Heart left ventricle (tissue), 16 donors: ENCODE measurements around the gene SFXN4. TPM values are rescaled to one million over a fixed set of nuclear protein-coding genes. Genes with fewer than 3 reads are reported as not detected.

Experiments used
- ATAC-seq, 4 donors: fragments of 200-7000 bp; cut with Tn5 transposase; one replicate each; pipeline ENCODE4 v1.9.1; 2020 to 2022; ENCODE audit warnings: moderate library complexity in 4 of 4, mild to moderate bottlenecking in 3 of 4, moderate number of reproducible peaks in 1 of 4
- DNase-seq, 5 donors: peaks; one replicate each; pipeline ENCODE4 v3.0.0-alpha.2; 2020
- H3K27ac ChIP-seq, 12 donors: fragments of 200-600 bp; sonication (generic) in 4 of 12; one replicate each; pipeline versions ENCODE4 v1.5.0 to v1.8.0; 2016 to 2022; ENCODE audit warnings: mild to moderate bottlenecking in 2 of 12
- H3K27me3 ChIP-seq, 9 donors: fragments of 200-600 bp; sonication (generic) in 2 of 9; one replicate each; pipeline versions ENCODE4 v1.5.1 to v1.8.0; 2016 to 2022; ENCODE audit warnings: mild to moderate bottlenecking in 3 of 9
- H3K36me3 ChIP-seq, 9 donors: fragments of 200-600 bp; sonication (generic) in 2 of 9; one replicate each; pipeline versions ENCODE4 v1.5.0 to v1.8.0; 2018 to 2022; ENCODE audit warnings: mild to moderate bottlenecking in 2 of 9
- H3K4me1 ChIP-seq, 12 donors: fragments of 200-600 bp; sonication (generic) in 4 of 12; one replicate each; pipeline versions ENCODE4 v1.5.0 to v1.8.0; 2016 to 2022; ENCODE audit warnings: mild to moderate bottlenecking in 3 of 12
- H3K4me3 ChIP-seq, 12 donors: fragments of 200-600 bp; sonication (generic) in 4 of 12; one replicate each; pipeline versions ENCODE4 v1.5.0 to v1.8.0; 2017 to 2022; ENCODE audit warnings: mild to moderate bottlenecking in 9 of 12, moderate library complexity in 4 of 12
- H3K9me3 ChIP-seq, 12 donors: fragments of 200-600 bp; sonication (generic) in 4 of 12; one replicate each; pipeline versions ENCODE4 v1.5.0 to v1.8.0; 2016 to 2022; ENCODE audit warnings: mild to moderate bottlenecking in 1 of 12
- CTCF ChIP-seq, 12 donors: fragments of 200-600 bp; sonication (generic) in 4 of 12; IDR thresholded peaks; one replicate each; pipeline versions ENCODE4 v1.5.0 to v1.8.0; 2018 to 2022; ENCODE audit warnings: antibody characterized with exemption in 12 of 12, mild to moderate bottlenecking in 5 of 12
- POLR2A ChIP-seq, 2 donors: fragments of 450-650 bp; IDR thresholded peaks; one replicate each; pipeline ENCODE4 v1.6.1; 2017; ENCODE audit warnings: antibody characterized with exemption in 2 of 2, mild to moderate bottlenecking in 2 of 2, moderate library complexity in 2 of 2
- WGBS, 4 donors: extraction: QIAGEN DNeasy Blood & Tissue Kit in 2 of 4; methylation state at CpG; one replicate each; pipeline versions ENCODE4 v1.1.5 to v1.1.7; 2013 to 2018; 5-methylcytosine and 5-hydroxymethylcytosine counted together
- intact Hi-C, 10 donors: fragments of 100-400 bp; cut with DNase I; formaldehyde crosslinking; loops; one replicate each; pipeline versions ENCODE4 v1.11.1 to v1.14.2; 2022
- long read RNA-seq, 3 donors: library from polyadenylated mRNA; unstranded; transcript quantifications; one replicate each; pipeline ENCODE4 v2.0.0, GENCODE V29; 2020 to 2021
- polyA plus RNA-seq, 2 donors: library from polyadenylated mRNA; stranded (reverse); fragments of 200-250 nt; gene quantifications; one replicate each; pipeline ENCODE4 v1.2.3, GENCODE V29; 2013
- total RNA-seq, 9 donors: library from RNA; depleted of rRNA in 2 of 9; stranded (reverse); fragments of >200 nt in 2 of 9; fragmentation: NEBNext Ultra II Directional in 3 of 9; extraction: Animal tissue kit (Norgen Biotek cat#: 25700) in 3 of 9; gene quantifications; one replicate each; pipeline versions ENCODE4 v1.1.0 to v1.2.4, GENCODE V29; 2016 to 2023
- donor health status: ischemic (EF 13 %, LVEDD 7.1; RV severe dilation, severe dysfunction).
- donor health status: healthy with polysubstance abuse.
- donor health status: DM: no; HTN: yes; CAD: no.
- donor health status: DM: no; HTN: no; CAD: no.
- donor health status: ischemic (EF 25% LVEDD 6.9; RV normal size, moderate dysfunction).
- donor health status: ischemic (EF 25% LVEDD 5.7; RV mildly dilated, moderate dysfunction).
- donor health status: healthy.
- donor health status: DM: yes; HTN: yes; CAD: no.
- donor health status: ischemic (EF 35%, LVEDD 5.7; RV mildly dilated, moderate dysfunction).
- donor health status: nonischemic (EF 11% LVEDD 7.7; RV severe dilation, severe dysfunction).
- donor health status: DM: yes; HTN: yes; CAD: no.
- donor health status: PGD.
- donor health status: ischemic (EF 29% LVEDD 5.4; RV normal size, mild dysfunction).
- donor health status: nonischemic (EF 23%, LVEDD 6.1; RV moderate dilation, normal function).

Gene SFXN4
- total RNA-seq = 10 to 100 TPM; 33.2 to 48.9 (median 39.6) TPM
- polyA plus RNA-seq = 10 to 100 TPM; 60.6 to 68.5 TPM
- long read RNA-seq, donor 1, transcript SFXN4-201 (14 exons, 1,363 nt) = major isoform, 42 of 64 reads
- long read RNA-seq, donor 1, partial matches to known transcripts = 2 of 64 reads
- long read RNA-seq, donor 1, other reads (novel, unspliced or antisense) = 20 of 64 reads
- long read RNA-seq, donor 2, transcript SFXN4-201 (14 exons, 1,363 nt) = major isoform, 172 of 238 reads
- long read RNA-seq, donor 2, partial matches to known transcripts = 4 of 238 reads
- long read RNA-seq, donor 2, other reads (novel, unspliced or antisense) = 62 of 238 reads
- long read RNA-seq, donor 3, transcript SFXN4-201 (14 exons, 1,363 nt) = major isoform, 42 of 56 reads
- long read RNA-seq, donor 3, partial matches to known transcripts = 1 of 56 reads
- long read RNA-seq, donor 3, other reads (novel, unspliced or antisense) = 13 of 56 reads

GRCh38 chr10:119165171-119166117 lies at the start of gene SFXN4:
Gene SFXN4, minus strand, starts transcription at chr10:119165714. Its CDS starts 67 bp downstream, at chr10:119165647.
- H3K4me1 ChIP-seq = peaks cover 0 to 28% (median 15%) of the 10 kb centered on the region in 12 donors
- DNase-seq (peak; percentile 87 to 91 (median 88)), ATAC-seq (peak; percentile 83 to 97 (median 94))
- H3K4me3 ChIP-seq = peak within 1 kb of the TSS; percentile 61 to 92 (median 77)
- H3K36me3 ChIP-seq = peaks cover 0 to 63% (median 47%) of the 10 kb centered on the region in 9 donors
- 0 to 1% (median 1%) methylated on average over 30 to 90 of the region's 90 CpGs for WGBS, 4 donors
- no peaks in the 10 kb centered on the region for H3K27me3 ChIP-seq
- peak within 1 kb of the TSS; percentile 78 to 98 (median 94) for H3K27ac ChIP-seq
- intact Hi-C loops = loop anchor here in 2 of 10 donors (1.0 to 10.0 kb wide), 2 partner anchors 85 to 729 kb away; partner anchors contain the start of genes EIF3A (in 1 of the 2) and SEC23IP (in 1 of the 2)
- no peaks in the 10 kb centered on the region for H3K9me3 ChIP-seq
- TF ChIP-seq POLR2A (IDR thresholded peaks at IDR 0.05) = peak in 1 of 2 donors; percentile 67
- TF ChIP-seq CTCF (IDR thresholded peaks at IDR 0.05) = peak in 5 of 12 donors; percentile 11 to 37 (median 17)

GRCh38 chr10:119211625-119212441 lies 46.3 kb upstream of the SFXN4 start:
- WGBS, 4 donors = 26 to 34% (median 29%) methylated on average over 12 of the region's 12 CpGs
- Histone ChIP-seq H3K27me3 (no peaks in the 10 kb centered on the region), H3K4me3 (peak overlapping the region in 9 of 12 donors; percentile 14 to 94 (median 29)), H3K27ac (peak overlapping the region; percentile 13 to 99 (median 96)), H3K36me3 (peaks cover 0 to 10% (median 4%) of the 10 kb centered on the region in 9 donors), H3K9me3 (no peaks in the 10 kb centered on the region), H3K4me1 (peaks cover 3 to 79% (median 57%) of the 10 kb centered on the region in 12 donors)
- ATAC-seq (no peak), DNase-seq (no peak)
- no peak for TF ChIP-seq CTCF (IDR thresholded peaks at IDR 0.05)
- TF ChIP-seq POLR2A (IDR thresholded peaks at IDR 0.05) = no peak
- intact Hi-C loops = loop anchor here in 4 of 10 donors (2.0 to 10.0 kb wide), 4 partner anchors 39 to 63 kb away; no protein-coding TSS in a partner anchor

- WGBS, 4 donors = 70 to 76% (median 72%) methylated on average over 3 of the region's 3 CpGs
- Histone ChIP-seq H3K4me1 (peaks cover 3 to 77% (median 60%) of the 10 kb centered on the region in 12 donors), H3K27ac (peak overlapping the region in 11 of 12 donors; percentile 50 to 100 (median 97)), H3K4me3 (peak overlapping the region in 8 of 12 donors; percentile 14 to 94 (median 52)), H3K27me3 (no peaks in the 10 kb centered on the region), H3K9me3 (no peaks in the 10 kb centered on the region), H3K36me3 (peaks cover 0 to 10% (median 4%) of the 10 kb centered on the region in 9 donors)
- ATAC-seq (no peak), DNase-seq (no peak)
- intact Hi-C loops = loop anchor here in 4 of 10 donors (2.0 to 10.0 kb wide), 4 partner anchors 40 to 64 kb away; no protein-coding TSS in a partner anchor
- TF ChIP-seq POLR2A (IDR thresholded peaks at IDR 0.05) (no peak), CTCF (IDR thresholded peaks at IDR 0.05) (no peak)
Observed at GRCh38 chr10:119211176-119211575, 45.7 kb upstream of the SFXN4 start.
